Trophoblast cell (in vitro differentiated cells and primary cell): ENCODE data around the gene PLEKHD1.

Experiments used
- DNase-seq, 2 donors: peaks; one replicate each; pipeline ENCODE4 v3.0.0-alpha.2; 2016
- H2AFZ ChIP-seq: 2 replicates; pipeline ENCODE4 v1.6.1; 2013; ENCODE audit warnings: low read length, moderate library complexity, mild to moderate bottlenecking; ENCODE audit not compliant: insufficient read depth, poor library complexity
- H2AK5ac ChIP-seq: 2 replicates; pipeline ENCODE4 v1.6.1; 2013; ENCODE audit warnings: mild to moderate bottlenecking, low read length
- H2BK120ac ChIP-seq: 2 replicates; pipeline ENCODE4 v1.6.1; 2013; ENCODE audit warnings: low read length, mild to moderate bottlenecking, moderate library complexity; ENCODE audit not compliant: insufficient read depth, poor library complexity
- H2BK12ac ChIP-seq: 2 replicates; pipeline ENCODE4 v1.6.1; 2013; ENCODE audit warnings: mild to moderate bottlenecking, low read length, moderate library complexity
- H2BK5ac ChIP-seq: 2 replicates; pipeline ENCODE4 v1.6.1; 2013; ENCODE audit warnings: low read length, low read depth, moderate library complexity, mild to moderate bottlenecking; ENCODE audit not compliant: poor library complexity
- H3K14ac ChIP-seq: 2 replicates; pipeline ENCODE4 v1.6.1; 2013; ENCODE audit warnings: mild to moderate bottlenecking, low read length
- H3K18ac ChIP-seq: 2 replicates; pipeline ENCODE4 v1.6.1; 2013; ENCODE audit warnings: mild to moderate bottlenecking, low read length
- H3K23ac ChIP-seq: 2 replicates; pipeline ENCODE4 v1.6.1; 2013; ENCODE audit warnings: low read length
- H3K27ac ChIP-seq: 2 replicates; pipeline ENCODE4 v1.5.1; 2013; ENCODE audit warnings: low read depth, mild to moderate bottlenecking, inconsistent platforms, low read length, moderate library complexity
- H3K27me3 ChIP-seq: 2 replicates; pipeline ENCODE4 v1.6.1; 2013; ENCODE audit warnings: inconsistent platforms, mild to moderate bottlenecking, low read length, moderate library complexity; ENCODE audit not compliant: insufficient read depth
- H3K36me3 ChIP-seq, 2 experiments: 1 replicate in 1 of 2; 2 replicates in 1 of 2; pipeline ENCODE4 v1.6.1; 2013; ENCODE audit warnings: low read length in 2 of 2, mild to moderate bottlenecking in 2 of 2, moderate library complexity in 1 of 2; ENCODE audit not compliant: insufficient read depth in 2 of 2, control insufficient read depth in 1 of 2
- H3K4ac ChIP-seq: 2 replicates; pipeline ENCODE4 v1.6.1; 2013; ENCODE audit warnings: low read depth, mild to moderate bottlenecking, low read length, moderate library complexity
- H3K4me1 ChIP-seq, 2 experiments: 1 replicate in 1 of 2; 2 replicates in 1 of 2; pipeline ENCODE4 v1.6.1; 2013; ENCODE audit warnings: low read length in 2 of 2, mild to moderate bottlenecking in 2 of 2, moderate library complexity in 1 of 2; ENCODE audit not compliant: insufficient read depth in 2 of 2, control insufficient read depth in 1 of 2
- H3K4me2 ChIP-seq: 2 replicates; pipeline ENCODE4 v1.6.1; 2013; ENCODE audit warnings: inconsistent platforms, mild to moderate bottlenecking, low read length, moderate library complexity
- H3K4me3 ChIP-seq: 2 replicates; pipeline ENCODE4 v1.5.1; 2013; ENCODE audit warnings: mild to moderate bottlenecking, low read depth, low read length, inconsistent platforms
- H3K79me1 ChIP-seq: one replicate; pipeline ENCODE4 v1.6.1; 2013; ENCODE audit warnings: low read length
- H3K79me2 ChIP-seq: 2 replicates; pipeline ENCODE4 v1.6.1; 2013; ENCODE audit warnings: low read length, mild to moderate bottlenecking; ENCODE audit not compliant: control insufficient read depth, insufficient read depth, poor library complexity
- H3K9ac ChIP-seq: 2 replicates; pipeline ENCODE4 v1.6.1; 2013; ENCODE audit warnings: mild to moderate bottlenecking, low read length
- H3K9me3 ChIP-seq: 2 replicates; pipeline ENCODE4 v1.6.1; 2013; ENCODE audit warnings: low read depth, mild to moderate bottlenecking, control low read depth, inconsistent platforms, low read length; ENCODE audit not compliant: insufficient read depth
- H4K12ac ChIP-seq: 2 replicates; pipeline ENCODE4 v1.6.1; 2013; ENCODE audit warnings: low read depth, mild to moderate bottlenecking, low read length, moderate library complexity
- H4K8ac ChIP-seq: 2 replicates; pipeline ENCODE4 v1.6.1; 2013; ENCODE audit warnings: low read depth, mild to moderate bottlenecking, low read length, moderate library complexity
- H4K91ac ChIP-seq: one replicate; pipeline ENCODE4 v1.6.1; 2013; ENCODE audit warnings: low read depth, mild to moderate bottlenecking, low read length, moderate library complexity
- WGBS: extraction: QIAGEN DNeasy Blood & Tissue Kit; methylation state at CpG from one replicate; pipeline ENCODE4 v1.1.7; 2013; ENCODE audit warnings: missing lambda C conversion rate; ENCODE audit not compliant: insufficient read length, insufficient coverage; ENCODE audit errors: extremely low coverage; 5-methylcytosine and 5-hydroxymethylcytosine counted together

PLEKHD1 gene

DNA sequence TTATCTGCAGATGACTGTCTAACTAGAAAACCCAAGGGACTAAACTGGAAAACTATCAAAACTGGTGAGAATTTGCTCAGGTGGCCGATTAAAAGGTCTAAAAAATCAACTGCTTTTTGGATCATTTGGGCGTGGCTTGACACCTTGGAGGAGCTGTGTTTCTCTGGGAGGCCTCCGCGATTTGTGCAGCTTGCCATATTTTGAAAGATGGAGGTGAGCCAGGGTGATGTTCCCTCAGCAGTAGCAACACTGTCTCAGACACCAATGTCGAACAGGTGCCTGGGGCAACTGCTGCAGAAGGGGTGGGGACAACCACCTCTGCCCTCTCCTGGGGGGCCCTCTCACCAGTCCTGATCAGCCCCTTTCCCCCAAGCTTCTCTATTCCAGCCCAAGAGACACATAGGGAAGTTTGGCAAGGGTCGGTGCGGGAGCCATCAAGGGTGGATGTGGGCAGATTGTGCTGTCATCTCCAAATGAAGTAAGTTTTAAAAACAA lies 86.4 kb downstream of the PLEKHD1 start:
- H2BK120ac ChIP-seq, result no peak overlapping the region

GRCh38 chr14:69571449-69572029 lies 87.0 kb downstream of the PLEKHD1 start:
- no peak overlapping the region for H3K23ac ChIP-seq
- H3K9ac ChIP-seq, result no peak overlapping the region
- H2BK12ac ChIP-seq, result no peak overlapping the region
- no peak overlapping the region for H3K4ac ChIP-seq
- peaks cover 15% of the 10 kb centered on the region for H3K27me3 ChIP-seq
- H3K79me2 ChIP-seq, result no peaks in the 10 kb centered on the region
- H3K27ac ChIP-seq, result no peak overlapping the region
- no peak overlapping the region for H2BK5ac ChIP-seq
- peaks cover 9% of the 10 kb centered on the region in 2 experiments for H3K4me1 ChIP-seq
- no peak overlapping the region for H2BK120ac ChIP-seq
- H3K36me3 ChIP-seq, result no peaks in the 10 kb centered on the region
- no peak for DNase-seq
- H3K4me2 ChIP-seq, result peak overlapping the region; percentile 21
- peak overlapping the region; percentile 31 for H2AFZ ChIP-seq
- no peaks in the 10 kb centered on the region for H3K79me1 ChIP-seq
- H3K4me3 ChIP-seq, result no peak overlapping the region
- no peak overlapping the region for H3K14ac ChIP-seq
- H3K9me3 ChIP-seq, result peaks cover 3% of the 10 kb centered on the region
- no peak overlapping the region for H4K91ac ChIP-seq
- no peak overlapping the region for H3K18ac ChIP-seq
- no CpG with 5 or more reads among the region's 62 CpGs for WGBS
- H4K8ac ChIP-seq, result no peak overlapping the region
- H2AK5ac ChIP-seq, result no peak overlapping the region
- no peak overlapping the region for H4K12ac ChIP-seq

More for the DNA sequence above, 86.4 kb downstream of the PLEKHD1 start:
- no peak overlapping the region for H4K8ac ChIP-seq
- DNase-seq, result no peak
- H3K79me1 ChIP-seq, result no peaks in the 10 kb centered on the region
- no peak overlapping the region for H3K4me3 ChIP-seq
- H3K79me2 ChIP-seq, result no peaks in the 10 kb centered on the region
- no peak overlapping the region for H3K14ac ChIP-seq
- H3K27me3 ChIP-seq, result peaks cover 15% of the 10 kb centered on the region
- H2BK12ac ChIP-seq, result no peak overlapping the region
- no peak overlapping the region for H3K4ac ChIP-seq
- H2AK5ac ChIP-seq, result no peak overlapping the region
- no peaks in the 10 kb centered on the region for H3K36me3 ChIP-seq
- no peak overlapping the region for H3K27ac ChIP-seq
- no peak overlapping the region for H4K91ac ChIP-seq
- H3K23ac ChIP-seq, result no peak overlapping the region
- no CpG with 5 or more reads among the region's 7 CpGs for WGBS
- no peak overlapping the region for H4K12ac ChIP-seq
- no peak overlapping the region for H3K4me2 ChIP-seq
- H3K9ac ChIP-seq, result no peak overlapping the region
- peaks cover 9% of the 10 kb centered on the region in 2 experiments for H3K4me1 ChIP-seq
- H2AFZ ChIP-seq, result no peak overlapping the region
- no peak overlapping the region for H3K18ac ChIP-seq
- H2BK5ac ChIP-seq, result no peak overlapping the region
- peaks cover 3% of the 10 kb centered on the region for H3K9me3 ChIP-seq

DNA sequence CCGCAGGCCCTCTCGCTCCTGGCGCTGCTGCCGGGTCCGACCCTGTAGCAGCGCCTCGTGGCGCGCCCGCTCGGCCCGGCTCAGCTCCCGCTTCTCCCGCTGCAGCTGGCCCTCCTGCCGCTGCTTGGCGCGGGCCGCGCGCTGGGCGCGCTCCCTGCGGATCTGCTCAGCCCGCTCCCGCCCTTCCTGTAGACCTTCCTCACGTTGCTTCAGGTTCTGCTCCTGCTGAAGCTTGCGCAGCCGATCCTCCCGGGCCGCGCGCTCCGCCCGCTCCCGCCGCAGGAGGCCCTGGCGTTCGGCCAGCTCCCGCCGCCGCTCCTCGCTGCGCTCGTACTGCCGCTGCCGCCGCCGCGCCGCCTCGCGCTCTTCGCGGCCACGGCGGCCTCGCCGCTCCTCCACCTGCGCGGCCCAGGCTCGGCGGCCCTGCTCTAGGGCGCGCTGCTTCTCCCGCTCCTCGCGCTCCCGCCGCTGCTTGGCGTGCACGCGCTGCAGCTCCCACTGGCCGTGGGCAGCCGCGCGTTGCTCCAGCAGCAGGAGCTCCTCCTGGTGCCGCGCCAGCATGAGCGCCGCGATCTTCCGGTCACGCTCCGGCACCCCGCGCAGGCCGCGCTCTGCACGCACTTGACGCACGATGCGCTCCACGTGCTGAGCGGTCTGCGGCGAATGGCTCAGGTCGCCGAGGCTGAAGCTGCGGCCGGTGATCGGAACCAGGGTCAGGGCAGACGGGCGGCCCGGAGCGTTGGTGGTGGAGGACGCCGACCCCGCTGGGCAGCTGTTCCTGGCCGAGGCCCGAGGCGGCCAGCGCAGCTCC lies 87.7 kb downstream of the PLEKHD1 start:
- H3K27ac ChIP-seq, result no peak overlapping the region
- no peak overlapping the region for H3K9ac ChIP-seq
- no CpG with 5 or more reads among the region's 112 CpGs for WGBS
- no peak overlapping the region for H4K91ac ChIP-seq
- peak overlapping the region; percentile 21 for H3K4me2 ChIP-seq
- no peaks in the 10 kb centered on the region for H3K36me3 ChIP-seq
- peaks cover 15% of the 10 kb centered on the region for H3K27me3 ChIP-seq
- H2AK5ac ChIP-seq, result no peak overlapping the region
- H3K9me3 ChIP-seq, result peaks cover 3% of the 10 kb centered on the region
- peak in 1 of 2 donors; percentile 28 for DNase-seq
- H2AFZ ChIP-seq, result peak overlapping the region; percentile 30
- H3K4me3 ChIP-seq, result no peak overlapping the region
- H3K79me2 ChIP-seq, result no peaks in the 10 kb centered on the region
- H4K12ac ChIP-seq, result no peak overlapping the region
- H3K79me1 ChIP-seq, result no peaks in the 10 kb centered on the region
- no peak overlapping the region for H3K23ac ChIP-seq
- H2BK5ac ChIP-seq, result no peak overlapping the region
- H3K14ac ChIP-seq, result no peak overlapping the region
- H3K4me1 ChIP-seq, result peaks cover 9% of the 10 kb centered on the region in 2 experiments
- H3K18ac ChIP-seq, result no peak overlapping the region
- H2BK120ac ChIP-seq, result no peak overlapping the region
- no peak overlapping the region for H2BK12ac ChIP-seq
- H3K4ac ChIP-seq, result no peak overlapping the region
- no peak overlapping the region for H4K8ac ChIP-seq

DNA sequence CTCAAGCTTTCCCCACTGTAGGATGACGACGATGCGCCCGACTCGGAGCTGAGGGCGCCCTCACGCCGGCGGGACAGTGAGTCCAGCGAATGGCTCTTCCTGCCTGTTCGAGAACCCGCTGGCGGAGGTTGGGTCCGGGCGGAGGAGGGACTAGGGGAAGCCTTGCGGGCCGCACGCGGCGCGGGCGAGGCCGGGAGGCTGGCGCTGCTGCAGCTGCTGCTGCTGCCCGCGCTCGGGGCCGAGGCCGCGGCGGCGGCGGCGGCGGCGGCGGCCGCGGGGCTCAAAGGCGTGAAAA lies 88.3 kb downstream of the PLEKHD1 start:
- H4K8ac ChIP-seq, result no peak overlapping the region
- no peak overlapping the region for H2AK5ac ChIP-seq
- no peak overlapping the region for H2BK12ac ChIP-seq
- H3K4me2 ChIP-seq, result no peak overlapping the region
- H3K27ac ChIP-seq, result no peak overlapping the region
- H3K4ac ChIP-seq, result no peak overlapping the region
- H3K14ac ChIP-seq, result no peak overlapping the region
- H3K36me3 ChIP-seq, result no peaks in the 10 kb centered on the region
- H3K79me2 ChIP-seq, result no peaks in the 10 kb centered on the region
- H2BK5ac ChIP-seq, result no peak overlapping the region
- no peak overlapping the region for H2AFZ ChIP-seq
- peaks cover 3% of the 10 kb centered on the region for H3K9me3 ChIP-seq
- H3K9ac ChIP-seq, result no peak overlapping the region
- WGBS, result no CpG with 5 or more reads among the region's 40 CpGs
- no peak overlapping the region for H3K4me3 ChIP-seq
- DNase-seq, result peak in 1 of 2 donors; percentile 34
- H3K18ac ChIP-seq, result no peak overlapping the region
- H4K91ac ChIP-seq, result no peak overlapping the region
- H3K4me1 ChIP-seq, result peaks cover 9% of the 10 kb centered on the region in 2 experiments
- H3K23ac ChIP-seq, result no peak overlapping the region
- H3K27me3 ChIP-seq, result peaks cover 15% of the 10 kb centered on the region
- H4K12ac ChIP-seq, result no peak overlapping the region
- no peak overlapping the region for H2BK120ac ChIP-seq
- H3K79me1 ChIP-seq, result no peaks in the 10 kb centered on the region
